Astrocyte (in vitro differentiated cells and primary cell): ENCODE data around the gene MPHOSPH9.

Experiments
- EZH2 ChIP-seq: IDR thresholded peaks from 2 replicates; pipeline ENCODE4 v1.6.1; 2012; ENCODE audit warnings: mild to moderate bottlenecking, low read length, inconsistent platforms; ENCODE audit not compliant: insufficient read depth
- TF ChIP-seq, protein P1 (sequence below): IDR thresholded peaks from 2 replicates; pipeline ENCODE4 v1.5.1; 2011; ENCODE audit warnings: low read depth, mild to moderate bottlenecking, inconsistent platforms, low read length, moderate library complexity; ENCODE audit not compliant: insufficient read depth

DNA sequence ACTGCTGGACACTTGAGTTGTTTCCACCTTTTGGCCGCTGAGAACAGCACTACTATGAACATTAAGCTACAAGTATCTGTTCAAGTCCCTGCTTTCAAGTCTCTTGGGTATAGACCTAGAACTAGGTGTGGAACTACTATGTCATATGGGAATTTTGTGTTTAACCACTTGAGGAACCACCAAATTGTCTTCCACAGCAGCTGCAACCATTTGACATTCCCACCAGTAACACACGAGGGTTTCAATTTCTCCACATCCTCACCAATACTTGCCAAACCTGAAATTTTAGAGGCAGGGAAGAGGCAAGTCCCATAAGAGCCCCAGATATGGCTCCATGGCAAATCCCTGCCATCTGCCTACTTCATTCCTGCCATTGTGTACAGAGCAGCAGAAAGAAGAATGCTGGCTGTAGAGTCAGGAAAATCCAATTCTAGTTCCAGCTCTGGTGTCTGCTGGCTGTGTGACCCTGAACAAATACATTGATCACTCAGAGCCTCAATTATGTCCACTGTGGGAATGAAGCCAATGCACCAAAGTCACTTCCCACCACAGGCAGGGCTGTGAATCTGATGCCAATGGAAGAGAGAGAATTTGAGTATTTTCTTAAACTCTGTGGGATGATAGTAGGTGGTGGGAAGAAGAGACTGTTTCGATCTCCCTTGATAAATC is 99.9 kb downstream of the MPHOSPH9 start:
- TF ChIP-seq, protein P1, sequence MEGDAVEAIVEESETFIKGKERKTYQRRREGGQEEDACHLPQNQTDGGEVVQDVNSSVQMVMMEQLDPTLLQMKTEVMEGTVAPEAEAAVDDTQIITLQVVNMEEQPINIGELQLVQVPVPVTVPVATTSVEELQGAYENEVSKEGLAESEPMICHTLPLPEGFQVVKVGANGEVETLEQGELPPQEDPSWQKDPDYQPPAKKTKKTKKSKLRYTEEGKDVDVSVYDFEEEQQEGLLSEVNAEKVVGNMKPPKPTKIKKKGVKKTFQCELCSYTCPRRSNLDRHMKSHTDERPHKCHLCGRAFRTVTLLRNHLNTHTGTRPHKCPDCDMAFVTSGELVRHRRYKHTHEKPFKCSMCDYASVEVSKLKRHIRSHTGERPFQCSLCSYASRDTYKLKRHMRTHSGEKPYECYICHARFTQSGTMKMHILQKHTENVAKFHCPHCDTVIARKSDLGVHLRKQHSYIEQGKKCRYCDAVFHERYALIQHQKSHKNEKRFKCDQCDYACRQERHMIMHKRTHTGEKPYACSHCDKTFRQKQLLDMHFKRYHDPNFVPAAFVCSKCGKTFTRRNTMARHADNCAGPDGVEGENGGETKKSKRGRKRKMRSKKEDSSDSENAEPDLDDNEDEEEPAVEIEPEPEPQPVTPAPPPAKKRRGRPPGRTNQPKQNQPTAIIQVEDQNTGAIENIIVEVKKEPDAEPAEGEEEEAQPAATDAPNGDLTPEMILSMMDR: no peak
- no peak for TF ChIP-seq EZH2
